NCI-H2107 treated with DMSO at 0.1 percent for 48 hours (cell line): ENCODE results near the gene MRPL49.
"Not testable (repeated sequence)": the region's sequence is repeated elsewhere in the genome, so short reads cannot be mapped to it uniquely, and the experiment has no call there.

ENCODE experiments used
- DNase-seq: peaks from one replicate; lab custom pipeline; 2025; ENCODE audit not compliant: unreplicated experiment; lab: John Stamatoyannopoulos, UW

MRPL49 gene

DNA sequence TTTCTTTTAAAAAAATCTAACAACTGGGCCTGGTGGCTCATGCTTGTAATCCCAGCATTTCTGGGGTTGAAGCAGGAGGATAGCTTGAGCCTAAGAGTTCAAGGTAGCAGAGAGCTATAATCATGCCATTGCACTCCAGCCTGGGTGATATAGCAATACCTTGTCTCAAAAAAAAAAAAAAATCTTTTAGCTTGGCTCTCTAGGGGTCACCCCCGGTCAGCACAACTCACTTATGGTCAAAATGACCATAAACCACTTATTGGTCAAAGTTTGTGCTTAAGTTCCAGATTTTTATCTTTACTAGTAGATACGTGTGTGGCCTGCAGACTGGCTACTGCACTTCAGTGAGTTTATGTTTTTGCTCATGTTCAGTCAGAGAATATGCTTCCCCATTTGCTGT is 41.6 kb downstream of the MRPL49 start:
- DNase-seq: no peak

GRCh38 chr11:65165410-65166317 is 43.5 kb downstream of the MRPL49 start:
- no peak for DNase-seq

- DNase-seq: no peak
Measured at GRCh38 chr11:65166893-65167292, 44.8 kb downstream of the MRPL49 start.

- no peak for DNase-seq
Measured at GRCh38 chr11:65167656-65168055, 45.5 kb downstream of the MRPL49 start.

DNA sequence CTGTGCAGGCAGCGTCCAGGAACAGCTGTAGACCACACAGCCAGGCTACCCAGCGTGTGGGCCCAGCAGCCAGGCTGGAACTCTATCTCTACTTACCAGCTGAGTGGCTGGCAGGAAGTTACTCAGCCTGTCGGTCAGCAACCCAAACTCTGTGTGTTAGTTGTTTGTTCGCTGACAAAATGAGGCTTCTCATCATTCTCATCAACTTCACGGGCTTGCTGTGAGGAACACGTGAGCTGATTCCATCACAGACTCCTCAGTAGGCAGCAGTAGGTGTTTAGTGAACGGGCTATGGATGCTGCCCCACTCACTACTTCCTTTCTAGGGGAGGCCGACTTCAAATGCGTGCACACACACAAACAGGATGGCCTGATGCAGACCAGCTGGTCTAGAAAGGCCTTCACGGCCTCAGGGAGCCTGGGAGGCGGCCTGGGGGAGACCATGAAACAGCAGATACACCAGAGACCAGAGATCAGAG is 47.1 kb downstream of the MRPL49 start:
- no peak for DNase-seq

- no peak for DNase-seq
Measured at GRCh38 chr11:65170058-65170534, 48.0 kb downstream of the MRPL49 start, which contains the start of gene SPDYC. Gene SPDYC (plus strand): TSS chr11:65170233. CDS start chr11:65171358, 1,125 bp downstream.

DNA sequence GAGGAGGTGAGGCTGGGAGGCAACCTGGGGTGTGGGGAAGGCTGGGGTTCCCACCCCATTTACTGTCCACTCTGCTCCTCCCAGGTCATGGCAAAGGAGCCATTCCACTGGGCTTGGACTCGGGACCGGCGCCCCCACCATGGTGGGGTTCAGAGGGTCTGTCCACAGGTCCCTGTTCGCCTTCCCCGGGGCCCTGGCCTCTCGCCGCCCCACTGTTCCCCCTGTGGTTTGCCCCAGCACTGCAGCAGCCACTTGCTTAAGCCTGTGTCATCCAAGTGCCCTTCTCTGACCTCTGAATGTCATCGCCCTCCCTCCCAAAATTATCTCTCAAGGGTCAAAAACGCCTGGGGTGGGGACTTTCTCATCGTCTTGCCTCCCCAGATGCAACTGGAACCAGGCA is 50.5 kb downstream of the MRPL49 start:
- DNase-seq: no peak

DNA sequence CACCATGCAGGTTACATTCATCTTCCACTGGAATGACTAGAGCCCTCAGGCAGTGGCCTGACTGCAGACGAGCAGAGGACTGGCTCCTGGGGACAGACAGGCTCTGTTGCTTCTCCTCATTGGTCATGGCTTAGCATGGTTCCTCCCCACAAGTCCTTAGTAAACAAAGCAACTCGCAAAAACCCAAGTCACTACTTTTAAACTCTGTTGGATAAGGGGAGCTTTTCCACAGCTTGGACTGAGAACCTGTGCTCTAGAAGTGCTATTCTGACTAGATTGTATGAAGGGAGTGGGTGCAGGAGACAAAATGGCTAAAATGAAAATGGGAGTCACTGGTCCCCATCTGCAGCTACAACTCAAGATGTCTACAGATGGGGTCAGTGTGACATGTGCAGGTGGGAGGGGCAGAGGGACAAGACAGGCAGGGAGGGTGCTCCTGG is 52.5 kb downstream of the MRPL49 start:
- not testable (repeated sequence) for DNase-seq
